Neuronal stem cell (in vitro differentiated cells): ENCODE results near the gene GPR3.
A peak's percentile ranks its signal among the peaks of the same experiment; 100 is the strongest.

Source experiments
- DNase-seq: peaks from one replicate; pipeline ENCODE4 v3.0.0-alpha.2; 2013; ENCODE audit warnings: low spot score
- H2AFZ ChIP-seq: one replicate; pipeline ENCODE4 v1.6.1; 2013; ENCODE audit warnings: mild to moderate bottlenecking, low read length, inconsistent platforms
- H2AK5ac ChIP-seq: 2 replicates; pipeline ENCODE4 v1.6.1; 2013; ENCODE audit warnings: low read depth, mild to moderate bottlenecking, inconsistent platforms, low read length, moderate library complexity, mixed read lengths
- H2BK120ac ChIP-seq: 2 replicates; pipeline ENCODE4 v1.6.1; 2013; ENCODE audit warnings: low read depth, mild to moderate bottlenecking, inconsistent platforms, low read length, moderate library complexity, mixed read lengths
- H2BK12ac ChIP-seq: one replicate; pipeline ENCODE4 v1.6.1; 2013; ENCODE audit warnings: low read length, inconsistent platforms
- H2BK15ac ChIP-seq: 2 replicates; pipeline ENCODE4 v1.6.1; 2013; ENCODE audit warnings: mild to moderate bottlenecking, low read length, inconsistent platforms, mixed read lengths
- H2BK5ac ChIP-seq: one replicate; pipeline ENCODE4 v1.6.1; 2013; ENCODE audit warnings: inconsistent platforms, mild to moderate bottlenecking, low read length, moderate library complexity
- H3K14ac ChIP-seq: one replicate; pipeline ENCODE4 v1.6.1; 2013; ENCODE audit warnings: low read length, inconsistent platforms
- H3K18ac ChIP-seq: 2 replicates; pipeline ENCODE4 v1.6.1; 2013; ENCODE audit warnings: low read length, inconsistent platforms
- H3K23ac ChIP-seq: 2 replicates; pipeline ENCODE4 v1.6.1; 2013; ENCODE audit warnings: low read depth, mild to moderate bottlenecking, mixed read lengths, low read length, inconsistent platforms; ENCODE audit not compliant: poor library complexity
- H3K27ac ChIP-seq: replicated peaks from 3 replicates; pipeline ENCODE4 v1.5.1; 2013; ENCODE audit warnings: low read length, inconsistent platforms
- H3K27me3 ChIP-seq, 3 experiments: 2 replicates each; pipeline ENCODE4 v1.6.1; 2013; ENCODE audit warnings: low read length in 3 of 3, mild to moderate bottlenecking in 2 of 3, inconsistent platforms in 1 of 3, low read depth in 1 of 3, mixed read lengths in 1 of 3, moderate library complexity in 1 of 3; ENCODE audit not compliant: control insufficient read depth in 3 of 3, insufficient read depth in 3 of 3
- H3K36me3 ChIP-seq, 2 donors: replicated peaks in 1 of 2; 2 replicates each; pipeline ENCODE4 v1.6.1; 2013; ENCODE audit warnings: low read length in 2 of 2; ENCODE audit not compliant: control insufficient read depth in 2 of 2, insufficient read depth in 2 of 2
- H3K4ac ChIP-seq: 2 replicates; pipeline ENCODE4 v1.6.1; 2013; ENCODE audit warnings: inconsistent platforms, mild to moderate bottlenecking, low read length, moderate library complexity
- H3K4me1 ChIP-seq, 2 donors: 1 replicate in 1 of 2; 2 replicates in 1 of 2; pipeline ENCODE4 v1.6.1; 2013; ENCODE audit warnings: low read length in 2 of 2, low read depth in 1 of 2; ENCODE audit not compliant: control insufficient read depth in 2 of 2, insufficient read depth in 1 of 2
- H3K4me2 ChIP-seq: one replicate; pipeline ENCODE4 v1.6.1; 2013; ENCODE audit warnings: mild to moderate bottlenecking, low read length, inconsistent platforms; ENCODE audit not compliant: insufficient read depth, poor library complexity, severe bottlenecking
- H3K4me3 ChIP-seq, 2 donors: 2 replicates each; pipeline ENCODE4 v1.5.1; 2013; ENCODE audit warnings: low read length in 2 of 2, mild to moderate bottlenecking in 2 of 2, inconsistent platforms in 1 of 2, moderate library complexity in 1 of 2
- H3K79me1 ChIP-seq: one replicate; pipeline ENCODE4 v1.6.1; 2013; ENCODE audit warnings: low read depth, mild to moderate bottlenecking, inconsistent platforms, low read length, moderate library complexity
- H3K9ac ChIP-seq: one replicate; pipeline ENCODE4 v1.6.1; 2013; ENCODE audit warnings: mild to moderate bottlenecking, low read depth, low read length, inconsistent platforms; ENCODE audit not compliant: poor library complexity
- H3K9me3 ChIP-seq, 2 donors: replicated peaks in 1 of 2; 2 replicates each; pipeline versions ENCODE3 to v1.6.1; 2013; ENCODE audit warnings: low read length in 2 of 2, mild to moderate bottlenecking in 2 of 2, inconsistent platforms in 1 of 2, low read depth in 1 of 2, mixed read lengths in 1 of 2, moderate library complexity in 1 of 2; ENCODE audit not compliant: control insufficient read depth in 2 of 2, insufficient read depth in 1 of 2
- H4K8ac ChIP-seq: one replicate; pipeline ENCODE4 v1.6.1; 2013; ENCODE audit warnings: low read depth, mild to moderate bottlenecking, inconsistent platforms, low read length, moderate library complexity
- H4K91ac ChIP-seq: one replicate; pipeline ENCODE4 v1.6.1; 2013; ENCODE audit warnings: low read length, low read depth, mild to moderate bottlenecking, inconsistent platforms; ENCODE audit not compliant: poor library complexity
- WGBS, 2 donors: extraction: QIAGEN DNeasy Blood & Tissue Kit; methylation state at CpG; one replicate each; pipeline ENCODE4 v1.1.7; 2013; ENCODE audit warnings: missing lambda C conversion rate in 2 of 2, mixed read lengths in 1 of 2; ENCODE audit not compliant: insufficient read length in 2 of 2, insufficient replicate concordance in 1 of 2; ENCODE audit errors: extremely low coverage in 2 of 2; 5-methylcytosine and 5-hydroxymethylcytosine counted together

GPR3 gene

DNA sequence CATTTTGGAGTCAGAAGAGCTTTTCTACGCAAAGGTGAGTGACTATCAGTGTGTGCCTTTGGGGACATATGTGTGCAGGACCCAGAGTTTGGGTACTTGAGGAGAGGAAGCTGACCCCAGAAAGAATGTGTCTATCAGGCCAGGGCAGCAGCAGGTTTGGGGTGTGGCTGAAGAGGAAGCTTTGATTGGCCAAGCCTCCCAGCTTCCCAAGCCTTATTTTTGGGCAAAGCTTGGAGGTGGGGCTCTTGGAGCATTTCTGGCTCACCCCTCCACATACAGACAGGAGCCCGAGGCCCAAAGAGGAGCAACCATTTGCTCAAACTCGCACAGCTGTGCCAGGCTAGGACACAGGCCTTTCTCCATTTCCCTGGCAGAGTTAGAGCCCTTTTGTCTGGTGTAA lies 4.7 kb downstream of the GPR3 start:
- no peak overlapping the region for H3K9ac ChIP-seq
- no peak overlapping the region for H3K27ac ChIP-seq
- no peak overlapping the region for H4K91ac ChIP-seq
- peak overlapping the region; percentile 47 for H2BK15ac ChIP-seq
- DNase-seq: no peak
- H3K4me2 ChIP-seq: no peak overlapping the region
- no CpG with 5 or more reads among the region's 3 CpGs for WGBS, 2 donors
- peaks cover 0 to under 1% (median 0%) of the 10 kb centered on the region in 3 experiments for H3K27me3 ChIP-seq
- no peak overlapping the region for H2BK12ac ChIP-seq
- no peak overlapping the region for H2AK5ac ChIP-seq
- peaks cover 5% of the 10 kb centered on the region for H3K79me1 ChIP-seq
- H2BK5ac ChIP-seq: no peak overlapping the region
- H3K23ac ChIP-seq: no peak overlapping the region
- H3K36me3 ChIP-seq: no peaks in the 10 kb centered on the region
- H3K4me1 ChIP-seq: peaks cover 18 to 31% of the 10 kb centered on the region in 2 donors
- no peak overlapping the region for H2AFZ ChIP-seq
- H4K8ac ChIP-seq: no peak overlapping the region
- no peaks in the 10 kb centered on the region for H3K9me3 ChIP-seq
- peak overlapping the region; percentile 80 for H3K18ac ChIP-seq
- no peak overlapping the region for H3K14ac ChIP-seq
- no peak overlapping the region for H3K4ac ChIP-seq
- no peak overlapping the region for H3K4me3 ChIP-seq
- no peak overlapping the region for H2BK120ac ChIP-seq

DNA sequence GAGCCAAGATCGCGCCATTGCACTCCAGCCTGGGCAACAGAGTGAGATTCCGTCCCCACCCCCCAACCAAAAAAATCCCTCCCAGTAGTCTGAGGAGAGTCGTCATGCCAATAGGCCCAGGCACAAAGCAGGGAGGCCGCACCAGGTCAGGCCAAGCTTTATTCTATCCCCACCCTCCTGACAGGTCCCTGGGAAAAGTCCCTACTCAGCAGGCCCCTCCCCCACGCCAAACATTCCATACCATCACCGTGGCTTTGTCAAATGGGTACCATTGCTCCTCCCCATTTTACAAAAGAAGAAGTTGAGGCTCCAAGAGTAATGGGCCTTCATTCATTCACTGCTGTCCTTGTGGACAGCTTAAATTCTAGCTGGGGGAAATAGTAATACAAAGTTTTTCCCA lies 5.3 kb downstream of the GPR3 start:
- no peak overlapping the region for H3K4me3 ChIP-seq
- no peak overlapping the region for H4K8ac ChIP-seq
- no peaks in the 10 kb centered on the region for H3K9me3 ChIP-seq
- DNase-seq: no peak
- H3K4me1 ChIP-seq: peaks cover 18 to 36% of the 10 kb centered on the region in 2 donors
- no peak overlapping the region for H2AFZ ChIP-seq
- H3K27ac ChIP-seq: no peak overlapping the region
- H3K23ac ChIP-seq: no peak overlapping the region
- no peak overlapping the region for H2BK12ac ChIP-seq
- H3K18ac ChIP-seq: no peak overlapping the region
- H3K4me2 ChIP-seq: no peak overlapping the region
- no peaks in the 10 kb centered on the region for H3K36me3 ChIP-seq
- WGBS, 2 donors: no CpG with 5 or more reads among the region's 7 CpGs
- H3K4ac ChIP-seq: no peak overlapping the region
- no peak overlapping the region for H2BK5ac ChIP-seq
- no peak overlapping the region for H2AK5ac ChIP-seq
- no peaks in the 10 kb centered on the region for H3K27me3 ChIP-seq
- H2BK15ac ChIP-seq: peak overlapping the region; percentile 47
- no peak overlapping the region for H3K9ac ChIP-seq
- H2BK120ac ChIP-seq: no peak overlapping the region
- H4K91ac ChIP-seq: no peak overlapping the region
- H3K79me1 ChIP-seq: peaks cover 5% of the 10 kb centered on the region
- H3K14ac ChIP-seq: no peak overlapping the region

DNA sequence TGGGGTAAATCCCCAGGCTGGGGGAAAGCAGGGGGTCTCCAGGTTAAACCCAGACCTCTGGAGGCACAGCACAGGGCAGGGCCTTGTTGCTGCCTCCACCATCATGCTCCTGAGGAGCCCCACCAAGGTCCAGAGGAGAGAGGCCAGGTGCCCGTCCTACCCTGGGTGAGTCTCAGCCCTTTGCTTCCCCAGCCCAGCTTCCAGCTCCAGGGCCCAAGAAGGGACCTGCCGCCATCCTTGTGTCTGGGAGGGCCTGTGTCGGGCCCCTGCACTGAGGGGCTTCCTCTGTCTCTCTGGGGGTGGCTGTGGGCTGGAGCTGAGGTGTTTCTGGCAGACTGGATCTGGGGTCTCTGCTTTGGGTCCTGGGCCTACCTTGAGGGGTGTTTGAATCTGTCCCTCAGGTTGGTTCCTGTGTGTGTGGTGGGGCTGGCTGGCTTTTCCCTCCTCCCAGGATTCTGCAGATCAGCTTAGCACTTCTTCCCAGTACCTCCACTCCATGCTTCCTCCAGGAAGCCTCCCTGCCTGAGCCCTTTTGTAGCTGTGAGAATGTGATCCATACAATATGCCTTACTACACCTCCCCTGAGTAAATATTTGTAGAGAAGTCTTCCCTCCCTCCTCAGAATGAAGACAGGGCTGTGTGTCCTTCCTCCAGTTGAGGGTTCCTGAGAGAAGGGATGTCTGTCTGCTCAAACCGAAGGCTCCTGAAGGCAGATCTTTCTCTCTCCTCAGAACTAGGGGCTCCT lies 6.2 kb downstream of the GPR3 start:
- Histone ChIP-seq H4K8ac (no peak overlapping the region), H4K91ac (no peak overlapping the region), H2BK5ac (no peak overlapping the region), H3K18ac (peak overlapping the region; percentile 66), H3K14ac (no peak overlapping the region), H3K27ac (no peak overlapping the region), H2AK5ac (peak overlapping the region; percentile 97), H3K9ac (no peak overlapping the region), H3K4me2 (no peak overlapping the region), H3K23ac (no peak overlapping the region), H3K9me3 (no peaks in the 10 kb centered on the region), H2BK15ac (peak overlapping the region; percentile 80), H3K27me3 (no peaks in the 10 kb centered on the region), H3K4ac (peak overlapping the region; percentile 38), H3K36me3 (no peaks in the 10 kb centered on the region), H3K79me1 (peaks cover 3% of the 10 kb centered on the region), H3K4me3 (no peak overlapping the region), H2BK120ac (peak overlapping the region; percentile 77), H2AFZ (no peak overlapping the region), H2BK12ac (peak overlapping the region; percentile 33), H3K4me1 (peaks cover 24 to 39% of the 10 kb centered on the region in 2 donors)
- no peak for DNase-seq
- WGBS, 2 donors: no CpG with 5 or more reads among the region's 4 CpGs

DNA sequence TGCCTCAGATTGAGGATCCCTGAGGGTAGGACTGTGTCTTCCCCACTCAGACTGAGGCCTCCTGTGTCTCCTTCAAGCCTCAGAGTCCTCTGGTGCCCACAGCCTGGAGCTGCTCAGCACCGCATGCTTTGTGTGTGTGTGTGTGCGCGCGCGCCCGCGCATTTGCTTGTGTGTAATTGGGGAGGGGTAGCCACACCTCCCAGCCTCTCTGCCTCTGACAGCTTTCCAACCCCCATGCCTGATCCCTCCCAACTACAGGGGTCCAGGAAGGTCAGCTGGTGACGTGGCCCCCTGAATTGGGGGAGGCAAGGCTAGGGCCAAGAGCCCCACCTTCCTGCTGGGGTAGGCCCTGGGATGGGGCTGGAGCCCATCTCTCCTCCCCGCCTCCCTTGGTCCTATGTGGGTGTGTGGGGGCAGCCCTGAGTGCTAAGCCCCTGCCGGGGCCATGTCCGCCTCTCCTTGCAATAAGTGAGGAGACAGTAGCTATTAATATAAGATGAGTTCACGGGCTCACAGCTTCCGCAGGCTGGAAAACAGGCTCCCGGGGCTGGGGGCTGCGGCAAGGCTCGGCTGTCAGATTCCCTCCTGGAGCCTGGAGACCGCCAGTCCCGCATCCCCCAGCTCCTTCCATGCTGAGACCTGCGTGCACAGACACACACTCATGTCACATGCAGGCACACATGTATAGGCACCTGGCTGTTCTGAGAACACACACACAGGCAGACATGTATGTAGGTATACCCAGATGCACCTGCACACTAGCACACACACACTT lies 7.0 kb downstream of the GPR3 start:
- no peaks in the 10 kb centered on the region for H3K27me3 ChIP-seq
- no peak overlapping the region for H3K27ac ChIP-seq
- no peak for DNase-seq
- H2BK120ac ChIP-seq: no peak overlapping the region
- H3K4me3 ChIP-seq: no peak overlapping the region
- peak overlapping the region; percentile 53 for H2BK15ac ChIP-seq
- H3K18ac ChIP-seq: peak overlapping the region; percentile 40
- H3K36me3 ChIP-seq: peaks cover 0 to under 1% of the 10 kb centered on the region in 2 donors
- WGBS, 2 donors: no CpG with 5 or more reads among the region's 19 CpGs
- no peak overlapping the region for H3K4me2 ChIP-seq
- H2AFZ ChIP-seq: no peak overlapping the region
- peaks cover 26 to 43% of the 10 kb centered on the region in 2 donors for H3K4me1 ChIP-seq
- H4K8ac ChIP-seq: no peak overlapping the region
- no peaks in the 10 kb centered on the region for H3K79me1 ChIP-seq
- H3K9me3 ChIP-seq: no peaks in the 10 kb centered on the region
- peak overlapping the region; percentile 72 for H2BK5ac ChIP-seq
- peak overlapping the region; percentile 19 for H4K91ac ChIP-seq
- H3K14ac ChIP-seq: no peak overlapping the region
- H3K23ac ChIP-seq: no peak overlapping the region
- H3K4ac ChIP-seq: no peak overlapping the region
- H3K9ac ChIP-seq: peak overlapping the region; percentile 60
- H2AK5ac ChIP-seq: no peak overlapping the region
- H2BK12ac ChIP-seq: peak overlapping the region; percentile 91
